Right lobe of liver (tissue), 6 donors: ENCODE results near the gene SAG. TPM values are rescaled to one million over a fixed set of nuclear protein-coding genes. Genes with fewer than 3 reads are reported as not detected.
A peak's percentile ranks its signal among the peaks of the same experiment; 100 is the strongest.

ENCODE experiments used
- ATAC-seq, 4 donors: fragments of 200-7000 bp; cut with Tn5 transposase; one replicate each; pipeline ENCODE4 v1.9.1; 2020; ENCODE audit warnings: mild to moderate bottlenecking in 4 of 4, moderate library complexity in 4 of 4
- DNase-seq, 3 donors: peaks; one replicate each; pipeline ENCODE4 v3.0.0-alpha.2; 2020
- H3K27ac ChIP-seq, 3 donors: fragments of 200-600 bp; one replicate each; pipeline ENCODE4 v1.8.0; 2022
- H3K27me3 ChIP-seq, 2 donors: fragments of 200-600 bp; one replicate each; pipeline ENCODE4 v1.8.0; 2022
- H3K36me3 ChIP-seq, 4 donors: fragments of 200-600 bp; sonication (generic) in 1 of 4; one replicate each; pipeline versions ENCODE4 v1.5.1 to v1.8.0; 2017 to 2022; ENCODE audit warnings: control low read depth in 1 of 4
- H3K4me1 ChIP-seq, 4 donors: fragments of 200-600 bp; sonication (generic) in 1 of 4; one replicate each; pipeline versions ENCODE4 v1.5.1 to v1.8.0; 2017 to 2022; ENCODE audit warnings: control low read depth in 1 of 4
- H3K4me3 ChIP-seq, 3 donors: fragments of 200-600 bp; one replicate each; pipeline ENCODE4 v1.8.0; 2022
- H3K9me3 ChIP-seq, 4 donors: fragments of 200-600 bp; sonication (generic) in 1 of 4; one replicate each; pipeline versions ENCODE4 v1.5.1 to v1.8.0; 2017 to 2022; ENCODE audit warnings: control low read depth in 1 of 4
- POLR2A ChIP-seq: fragments of 450-650 bp; IDR thresholded peaks from one replicate; pipeline ENCODE4 v1.6.1; 2017; ENCODE audit warnings: antibody characterized with exemption, mild to moderate bottlenecking
- WGBS: methylation state at CpG from one replicate; pipeline ENCODE4 v1.1.6; 2018; ENCODE audit warnings: low coverage, low lambda C conversion rate; ENCODE audit not compliant: insufficient coverage; ENCODE audit errors: missing lambda C conversion rate; 5-methylcytosine and 5-hydroxymethylcytosine counted together
- intact Hi-C, 2 donors: fragments of 100-400 bp; cut with DNase I; formaldehyde crosslinking; loops; one replicate each; pipeline versions ENCODE4 v1.11.2 to v1.14.1; 2022
- total RNA-seq, 6 experiments: library from RNA; depleted of rRNA in 2 of 6; stranded (reverse); fragments of >200 nt in 2 of 6; fragmentation: NEBNext Ultra II Directional in 3 of 6; extraction: Animal tissue kit (Norgen Biotek cat#: 25700) in 3 of 6; gene quantifications; one replicate each; pipeline versions ENCODE4 v1.1.0 to v1.2.4, GENCODE V29; 2016 to 2023
- TF ChIP-seq, protein P1 (sequence below), 4 donors: fragments of 200-600 bp in 3 of 4; fragments of 450-650 bp in 1 of 4; IDR thresholded peaks; one replicate each; pipeline versions ENCODE4 v1.5.1 to v1.8.0; 2016 to 2022; ENCODE audit warnings: antibody characterized with exemption in 4 of 4, mild to moderate bottlenecking in 2 of 4
- donor health status: DM: no; HTN: yes; CAD: no.
- donor health status: DM: no; HTN: no; CAD: no.
- donor health status: DM: no; HTN: no; CAD: no.
- donor health status: DM: no; HTN: yes; CAD: no.
- donor health status: DM: no; HTN: yes; CAD: no.

The SAG gene
- total RNA-seq, 6 experiments from 2014 or later = not detected

DNA sequence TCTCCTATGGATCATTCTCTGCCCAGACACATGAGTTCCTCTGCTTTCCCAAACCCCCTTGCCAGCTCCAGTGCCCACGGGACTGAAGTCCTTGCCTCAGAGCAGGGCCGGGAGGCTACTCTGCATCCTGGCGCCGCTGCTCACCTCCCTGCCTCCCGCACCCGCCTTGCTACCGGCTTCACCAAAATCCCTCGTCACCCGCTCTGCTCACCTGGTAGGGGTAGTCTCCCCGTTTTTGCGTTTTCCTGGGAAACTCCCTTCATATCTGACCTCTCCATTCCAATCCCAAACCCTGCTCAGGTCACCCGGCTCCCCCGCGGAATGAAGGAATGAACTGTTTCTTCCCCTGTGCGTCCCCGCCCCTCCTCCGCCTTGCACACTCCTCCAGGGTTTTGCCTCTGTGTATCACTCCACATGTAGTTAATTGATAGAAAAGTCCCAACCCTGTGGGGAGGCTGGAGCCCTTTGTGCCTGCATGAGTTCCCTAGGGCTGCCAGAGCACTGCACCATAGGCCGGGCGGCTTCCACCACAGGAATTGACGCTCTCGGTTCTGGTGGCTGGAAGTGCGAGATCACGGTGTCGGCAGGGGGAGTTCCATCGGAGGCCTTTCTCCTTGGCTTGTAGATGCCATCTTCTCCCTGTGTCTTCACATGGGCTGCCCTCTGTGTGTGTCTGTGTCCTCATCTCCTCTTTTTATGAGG lies 44.7 kb downstream of the SAG start:
- DNase-seq (peak in 1 of 3 donors; percentile 49), ATAC-seq (no peak)
- Histone ChIP-seq H3K9me3 (no peaks in the 10 kb centered on the region), H3K4me1 (peaks cover 0 to 42% (median 20%) of the 10 kb centered on the region in 4 donors), H3K36me3 (no peaks in the 10 kb centered on the region), H3K4me3 (no peak overlapping the region), H3K27ac (peak overlapping the region in 1 of 3 donors; percentile 45), H3K27me3 (no peaks in the 10 kb centered on the region)
- intact Hi-C loops = no loop called here
- TF ChIP-seq POLR2A = no peak
- TF ChIP-seq, protein P1, sequence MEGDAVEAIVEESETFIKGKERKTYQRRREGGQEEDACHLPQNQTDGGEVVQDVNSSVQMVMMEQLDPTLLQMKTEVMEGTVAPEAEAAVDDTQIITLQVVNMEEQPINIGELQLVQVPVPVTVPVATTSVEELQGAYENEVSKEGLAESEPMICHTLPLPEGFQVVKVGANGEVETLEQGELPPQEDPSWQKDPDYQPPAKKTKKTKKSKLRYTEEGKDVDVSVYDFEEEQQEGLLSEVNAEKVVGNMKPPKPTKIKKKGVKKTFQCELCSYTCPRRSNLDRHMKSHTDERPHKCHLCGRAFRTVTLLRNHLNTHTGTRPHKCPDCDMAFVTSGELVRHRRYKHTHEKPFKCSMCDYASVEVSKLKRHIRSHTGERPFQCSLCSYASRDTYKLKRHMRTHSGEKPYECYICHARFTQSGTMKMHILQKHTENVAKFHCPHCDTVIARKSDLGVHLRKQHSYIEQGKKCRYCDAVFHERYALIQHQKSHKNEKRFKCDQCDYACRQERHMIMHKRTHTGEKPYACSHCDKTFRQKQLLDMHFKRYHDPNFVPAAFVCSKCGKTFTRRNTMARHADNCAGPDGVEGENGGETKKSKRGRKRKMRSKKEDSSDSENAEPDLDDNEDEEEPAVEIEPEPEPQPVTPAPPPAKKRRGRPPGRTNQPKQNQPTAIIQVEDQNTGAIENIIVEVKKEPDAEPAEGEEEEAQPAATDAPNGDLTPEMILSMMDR (IDR thresholded peaks at IDR 0.05) = no peak
- 94% methylated on average over 3 of the region's 25 CpGs for WGBS

DNA sequence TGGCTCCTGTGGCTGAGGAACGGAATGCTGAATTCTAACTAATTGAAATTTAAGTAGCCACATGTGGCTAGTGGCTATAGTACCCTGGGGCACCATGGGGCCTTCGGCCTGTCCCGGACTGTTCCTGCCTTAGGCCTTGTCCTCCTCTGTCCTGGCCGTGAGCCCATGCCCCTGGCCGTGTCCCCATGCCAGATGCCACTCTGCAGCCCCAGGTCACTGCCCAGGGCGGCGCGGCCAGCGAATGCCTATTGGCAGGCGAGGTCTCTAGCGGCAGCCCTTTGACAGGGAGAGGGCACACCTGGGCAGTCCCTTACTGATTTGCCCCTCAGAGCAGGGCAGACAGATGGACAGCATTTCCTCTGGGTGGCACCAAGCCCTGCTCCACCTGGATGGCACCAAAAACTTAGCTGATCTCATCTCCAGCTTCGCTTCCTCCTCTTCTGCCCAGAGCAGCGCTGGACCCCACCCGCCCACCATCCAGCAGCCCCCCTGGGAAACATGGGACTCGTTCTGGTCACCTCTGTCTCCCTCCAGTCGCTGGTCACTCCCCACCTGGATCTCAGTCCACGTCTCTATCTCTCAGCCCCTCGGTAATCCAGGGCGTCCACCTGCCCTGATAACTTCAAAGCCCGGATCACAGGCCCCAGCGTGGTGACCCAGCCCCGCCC lies 45.6 kb downstream of the SAG start:
- Histone ChIP-seq H3K36me3 (no peaks in the 10 kb centered on the region), H3K4me1 (peaks cover 0 to 33% (median 17%) of the 10 kb centered on the region in 4 donors), H3K27ac (peak overlapping the region in 2 of 3 donors; percentile 53 to 65), H3K4me3 (peak overlapping the region in 2 of 3 donors; percentile 12 to 41), H3K9me3 (no peaks in the 10 kb centered on the region), H3K27me3 (no peaks in the 10 kb centered on the region)
- intact Hi-C loops = no loop called here
- ATAC-seq = peak; percentile 58 to 81 (median 76)
- DNase-seq = peak; percentile 89 to 99 (median 98)
- TF ChIP-seq, protein P1 (IDR thresholded peaks at IDR 0.05) = no peak
- no peak for TF ChIP-seq POLR2A
- WGBS = 28% methylated on average over 12 of the region's 22 CpGs

DNA sequence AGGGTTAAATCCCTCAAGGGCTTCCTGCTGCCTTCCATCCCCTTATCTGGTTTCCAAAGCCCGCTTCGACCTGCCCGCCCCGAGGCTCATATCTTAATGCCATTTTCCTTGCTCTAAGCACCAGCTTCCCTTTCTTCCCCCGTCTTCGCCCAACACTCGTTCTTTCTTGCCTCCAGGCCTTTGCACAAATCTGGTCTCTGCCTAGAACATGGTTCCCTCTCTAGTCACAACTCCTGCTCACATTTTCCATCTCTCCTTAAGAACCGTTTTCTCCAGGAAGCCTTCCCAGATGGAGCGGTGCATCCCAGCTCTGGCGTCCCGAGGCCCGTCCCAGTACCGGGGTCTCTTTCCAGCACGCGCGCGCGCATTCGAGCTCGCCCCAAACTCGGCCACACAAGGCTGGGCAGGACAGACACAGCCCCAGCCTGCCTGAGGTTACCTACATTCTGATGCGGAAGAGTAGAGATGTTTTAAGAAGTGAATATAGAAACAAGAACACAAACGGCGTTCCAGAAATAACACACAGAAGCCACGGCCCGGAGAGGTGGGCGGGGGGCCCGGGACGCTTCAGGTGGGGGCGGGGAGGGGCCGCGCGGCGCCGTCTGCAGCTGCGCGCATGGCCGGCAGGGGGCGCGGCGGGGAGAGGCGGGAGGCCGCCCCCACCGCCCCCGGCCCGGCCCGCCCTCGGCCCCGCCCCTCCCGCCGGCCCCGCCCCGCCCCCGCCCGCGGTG lies 46.3 kb downstream of the SAG start, which contains the start of gene DGKD:
TSS of gene DGKD (plus strand) at position 726 of the 731 bp plus-strand sequence. CDS start 25 bp downstream, outside the sequence.
- peak within 1 kb of the TSS; percentile 12 to 65 (median 53) for H3K27ac ChIP-seq
- H3K4me3 ChIP-seq = peak within 1 kb of the TSS; percentile 62 to 67 (median 62)
- TF ChIP-seq, protein P1 (IDR thresholded peaks at IDR 0.05) = peak in 3 of 4 donors; percentile 24 to 53 (median 30)
- no peak for TF ChIP-seq POLR2A
- WGBS = 6% methylated on average over 30 of the region's 56 CpGs
- H3K9me3 ChIP-seq = no peaks in the 10 kb centered on the region
- peaks cover 0 to 26% (median 14%) of the 10 kb centered on the region in 4 donors for H3K4me1 ChIP-seq
- peak; percentile 69 to 81 (median 70) for ATAC-seq
- H3K27me3 ChIP-seq = no peaks in the 10 kb centered on the region
- peak; percentile 69 to 75 (median 72) for DNase-seq
- H3K36me3 ChIP-seq = no peaks in the 10 kb centered on the region
- intact Hi-C loops = no loop called here

DNA sequence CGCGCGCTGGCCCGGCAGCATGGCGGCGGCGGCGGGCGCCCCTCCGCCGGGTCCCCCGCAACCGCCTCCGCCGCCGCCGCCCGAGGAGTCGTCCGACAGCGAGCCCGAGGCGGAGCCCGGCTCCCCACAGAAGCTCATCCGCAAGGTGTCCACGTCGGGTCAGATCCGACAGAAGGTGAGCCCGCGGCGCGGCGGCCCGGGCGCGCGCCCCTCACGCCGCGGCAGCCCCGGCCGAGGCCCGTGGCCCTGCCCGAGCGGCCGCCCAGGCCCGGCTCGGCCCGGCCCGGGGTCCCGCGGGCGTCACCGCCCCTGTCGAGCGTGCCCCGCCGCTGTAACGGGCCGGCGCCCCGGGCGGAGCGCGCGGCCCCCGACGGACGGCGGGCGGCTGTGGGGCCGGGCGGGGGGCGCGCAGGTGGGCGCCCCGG lies 46.9 kb downstream of the SAG start:
- no CpG with 5 or more reads among the region's 77 CpGs for WGBS
- Histone ChIP-seq H3K27me3 (no peaks in the 10 kb centered on the region), H3K36me3 (no peaks in the 10 kb centered on the region), H3K4me3 (peak overlapping the region; percentile 24 to 67 (median 43)), H3K4me1 (peaks cover 0 to 20% (median 12%) of the 10 kb centered on the region in 4 donors), H3K9me3 (no peaks in the 10 kb centered on the region), H3K27ac (no peak overlapping the region)
- TF ChIP-seq POLR2A = no peak
- TF ChIP-seq, protein P1 (IDR thresholded peaks at IDR 0.05) = no peak
- ATAC-seq (no peak), DNase-seq (peak in 1 of 3 donors; percentile 67)
- intact Hi-C loops = no loop called here
